SH-SY5Y (cell line): ENCODE measurements around the gene PTPRM.

Experiments used
- GATA2 ChIP-seq: IDR thresholded peaks from 2 replicates; pipeline ENCODE4 v1.6.1; 2011; ENCODE audit warnings: mild to moderate bottlenecking, low read depth, low read length
- GATA3 ChIP-seq: IDR thresholded peaks from 2 replicates; pipeline ENCODE4 v1.6.1; 2011; ENCODE audit warnings: low read depth, mild to moderate bottlenecking, low read length, moderate library complexity

DNA sequence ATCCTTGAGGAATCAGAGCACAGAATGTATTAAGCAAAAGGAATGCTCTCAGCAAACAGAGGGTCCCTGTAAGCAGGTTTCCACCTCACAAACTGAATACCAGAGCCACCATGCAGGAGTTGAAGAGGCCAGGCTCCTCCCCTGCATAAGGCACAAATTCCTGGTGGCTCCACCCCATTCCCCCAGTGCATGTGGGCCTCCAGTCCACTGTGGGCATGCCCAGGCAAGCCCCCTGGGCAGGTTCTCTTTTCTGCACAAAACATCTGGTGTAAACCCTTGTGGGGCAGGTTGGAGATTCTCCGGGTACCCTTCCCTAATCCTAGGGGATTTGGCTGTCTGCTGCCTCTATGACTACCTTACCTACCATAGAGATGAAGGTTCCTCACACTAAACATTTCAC is 166.5 kb downstream of the PTPRM start:
- TF ChIP-seq GATA2 (no peak), GATA3 (no peak)
